HG02981 (cell line): ENCODE measurements around the gene HHAT.

ENCODE experiments used
- ATAC-seq: cut with Tn5 transposase; IDR thresholded peaks from one replicate; pipeline ENCODE4 v1.9.1; 2021; ENCODE audit warnings: mild to moderate bottlenecking, moderate library complexity; ENCODE audit not compliant: unreplicated experiment

The HHAT gene

GRCh38 chr1:210586771-210587170 lies 258.1 kb downstream of the HHAT start:
- no peak for ATAC-seq

GRCh38 chr1:210587566-210587965 lies 258.9 kb downstream of the HHAT start:
- ATAC-seq, result no peak

DNA sequence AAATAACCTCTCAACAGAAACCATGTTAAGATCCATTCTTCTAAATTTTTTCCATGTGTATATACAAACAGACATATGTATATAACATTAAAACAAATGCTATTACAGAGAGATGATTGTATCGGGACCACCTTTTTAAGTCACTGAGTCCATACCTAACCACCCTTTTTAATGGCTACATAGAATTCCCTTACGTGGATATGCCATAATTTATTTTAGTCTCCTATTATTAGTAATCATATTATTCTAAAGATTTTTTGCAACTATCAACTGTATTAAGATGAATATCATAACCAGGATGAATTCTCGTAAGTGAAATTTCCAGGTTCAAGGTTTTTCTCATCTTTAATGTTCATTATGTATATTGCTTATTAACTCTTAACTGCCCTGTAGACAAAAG lies 259.7 kb downstream of the HHAT start:
- no peak for ATAC-seq

DNA sequence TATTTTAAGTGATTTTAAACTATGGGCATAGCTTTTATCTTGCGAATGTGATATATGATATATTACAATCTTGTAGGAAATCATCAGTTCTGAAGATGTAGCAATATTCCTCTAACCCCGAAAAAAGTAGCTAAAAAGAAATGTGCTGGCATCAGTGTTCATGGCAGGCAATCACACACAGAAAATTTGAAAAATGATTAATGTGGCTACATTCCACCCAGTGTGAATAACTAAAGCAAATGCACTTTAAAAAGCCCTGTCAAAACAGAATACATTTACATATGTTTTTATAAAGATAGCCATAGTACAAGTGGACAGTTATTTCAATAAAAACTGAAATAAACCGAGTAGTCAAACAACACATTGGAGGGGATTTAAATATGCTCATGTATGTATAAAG lies 260.2 kb downstream of the HHAT start:
- ATAC-seq, result no peak

GRCh38 chr1:210591214-210591613 lies 262.5 kb downstream of the HHAT start:
- ATAC-seq, result no peak

DNA sequence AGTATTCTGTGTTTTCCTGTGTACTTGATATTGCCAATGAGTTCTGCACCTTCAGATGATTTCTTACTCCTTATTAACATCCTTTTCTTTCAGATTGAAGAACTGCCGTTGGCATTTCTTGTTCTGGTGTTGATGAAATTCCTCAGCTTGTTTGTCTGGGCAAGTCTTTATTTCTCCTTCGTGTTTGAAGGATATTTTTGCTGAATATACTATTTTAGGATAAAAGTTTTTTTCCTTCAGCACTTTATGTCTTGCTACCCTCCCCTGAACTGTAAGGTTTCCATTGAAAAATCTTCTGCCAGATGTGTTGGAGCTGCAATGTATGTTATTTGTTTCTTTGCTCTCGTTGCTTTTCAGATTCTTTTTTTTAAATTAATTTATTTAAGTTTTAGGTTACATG lies 265.9 kb downstream of the HHAT start:
- ATAC-seq, result no peak

DNA sequence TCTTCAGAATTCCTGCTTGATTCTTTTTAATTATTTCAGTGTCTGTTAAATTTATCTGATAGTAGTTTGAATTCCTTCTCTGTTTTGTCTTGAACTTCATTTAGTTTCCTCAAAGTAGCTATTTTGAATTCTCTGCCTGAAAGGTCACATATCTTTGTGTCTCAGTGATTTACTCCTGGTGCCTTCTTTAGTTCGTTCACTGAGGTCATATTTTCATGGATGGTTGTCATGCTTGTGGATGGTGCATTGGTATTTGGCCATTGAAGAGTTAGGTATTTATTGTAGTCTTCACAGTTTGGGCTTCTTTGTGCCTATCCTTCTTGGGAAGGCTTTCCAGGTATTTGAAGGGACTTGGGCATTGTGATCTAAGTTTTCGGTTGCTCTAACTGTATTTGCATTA lies 267.9 kb downstream of the HHAT start:
- ATAC-seq, result no peak

GRCh38 chr1:210597555-210598134 lies 268.9 kb downstream of the HHAT start:
- ATAC-seq, result peak; percentile 70

DNA sequence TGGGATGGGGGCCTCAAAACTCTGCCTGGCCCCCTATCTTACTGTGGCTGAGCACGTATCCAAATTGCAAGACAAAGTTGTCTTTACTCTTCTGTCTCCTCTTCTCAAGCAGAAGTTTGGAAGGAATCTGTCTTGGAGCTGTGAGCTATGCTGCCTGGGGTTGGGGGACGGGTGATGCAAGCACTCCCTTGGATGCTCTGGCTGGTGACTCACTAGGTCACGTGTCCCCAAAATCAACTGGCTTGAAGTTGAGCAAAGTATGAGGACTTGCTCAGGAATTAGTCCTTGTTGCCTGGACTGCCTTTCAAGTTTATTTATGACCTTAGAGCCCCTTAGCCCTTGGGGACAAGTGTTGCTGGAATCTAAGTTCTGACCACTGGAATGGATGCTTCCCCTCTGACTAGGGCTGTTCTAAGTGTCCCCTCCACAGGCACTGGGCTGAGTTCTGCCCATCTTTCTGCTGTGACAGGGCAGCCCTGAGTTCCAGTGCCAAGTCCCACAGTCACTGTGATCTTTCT lies 269.5 kb downstream of the HHAT start:
- ATAC-seq, result peak; percentile 7

DNA sequence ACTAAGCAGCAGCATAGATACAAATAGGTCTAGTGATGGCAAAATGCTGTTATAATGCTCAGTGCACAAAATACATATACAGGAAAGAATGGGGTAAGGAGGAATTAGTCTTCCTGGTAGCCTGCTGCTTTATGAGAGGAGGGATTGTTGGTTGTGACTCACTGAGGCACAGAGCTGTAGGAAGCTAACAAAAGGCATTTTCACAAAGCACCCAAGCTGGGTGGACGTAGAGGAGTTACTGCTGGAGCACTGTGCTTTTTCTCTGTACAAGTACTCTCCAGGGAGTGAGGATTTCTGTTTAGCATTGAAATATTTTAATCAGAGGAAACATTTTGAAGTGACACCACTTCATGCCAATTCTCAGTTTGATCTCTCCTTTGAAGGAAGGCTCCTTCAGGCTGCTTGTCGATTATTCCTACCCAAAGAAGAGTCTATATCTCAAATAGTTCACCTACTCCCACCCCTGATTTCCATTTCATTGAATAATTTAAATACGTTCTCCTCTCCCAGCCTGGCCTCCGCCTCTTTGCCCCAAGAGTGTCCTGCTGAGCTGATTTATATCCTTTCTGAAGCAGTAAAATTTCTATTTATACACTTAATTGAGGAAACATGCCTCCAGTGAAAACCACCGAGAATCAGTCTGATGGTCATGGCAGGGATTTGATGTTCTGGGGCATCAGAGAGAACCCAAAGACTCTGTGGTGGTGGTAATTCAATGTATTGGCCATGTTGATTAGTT lies 271.9 kb downstream of the HHAT start:
- no peak for ATAC-seq

DNA sequence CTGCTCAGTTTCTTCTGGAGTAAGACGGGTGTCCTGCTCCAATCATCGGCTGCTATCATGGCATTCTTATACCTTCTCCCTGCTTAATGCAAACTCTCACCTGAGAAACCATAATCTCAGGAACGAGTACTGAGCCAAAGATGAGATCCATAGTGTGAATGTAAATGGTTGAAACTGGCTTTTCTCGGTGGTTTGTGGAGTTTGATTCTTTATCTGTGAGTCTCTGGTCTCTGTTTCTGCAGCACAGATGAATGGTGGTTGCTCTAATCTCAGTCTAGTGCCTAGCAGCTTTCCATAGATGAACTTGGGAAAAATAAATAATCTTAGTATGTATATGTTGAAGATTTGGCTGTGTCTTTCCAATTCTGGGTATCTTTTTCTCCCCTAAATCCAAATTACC lies 274.4 kb downstream of the HHAT start:
- ATAC-seq, result no peak

GRCh38 chr1:210605099-210605498 lies 276.4 kb downstream of the HHAT start:
- ATAC-seq, result no peak

GRCh38 chr1:210607361-210607760 lies 278.7 kb downstream of the HHAT start:
- no peak for ATAC-seq

- ATAC-seq, result no peak
Measured at GRCh38 chr1:210608767-210609166, 280.1 kb downstream of the HHAT start.

DNA sequence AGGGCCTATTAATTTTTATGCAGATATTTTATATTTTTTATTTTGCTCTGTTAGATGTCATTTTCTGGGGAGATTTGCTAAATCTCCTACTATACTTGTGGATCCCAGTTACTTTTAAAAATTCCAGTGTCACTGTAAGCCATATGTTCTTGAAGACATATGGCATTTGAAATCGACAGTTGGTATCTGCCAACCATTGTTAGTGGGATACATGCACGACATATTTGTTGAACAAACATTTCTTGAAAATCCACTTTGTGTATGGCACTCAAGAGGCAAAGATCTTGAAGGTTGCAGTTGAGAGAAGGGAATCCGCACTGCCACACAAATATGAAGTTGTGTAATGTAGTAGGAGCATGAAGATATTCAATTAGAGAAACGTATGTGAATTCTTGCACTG lies 287.7 kb downstream of the HHAT start:
- ATAC-seq, result no peak

DNA sequence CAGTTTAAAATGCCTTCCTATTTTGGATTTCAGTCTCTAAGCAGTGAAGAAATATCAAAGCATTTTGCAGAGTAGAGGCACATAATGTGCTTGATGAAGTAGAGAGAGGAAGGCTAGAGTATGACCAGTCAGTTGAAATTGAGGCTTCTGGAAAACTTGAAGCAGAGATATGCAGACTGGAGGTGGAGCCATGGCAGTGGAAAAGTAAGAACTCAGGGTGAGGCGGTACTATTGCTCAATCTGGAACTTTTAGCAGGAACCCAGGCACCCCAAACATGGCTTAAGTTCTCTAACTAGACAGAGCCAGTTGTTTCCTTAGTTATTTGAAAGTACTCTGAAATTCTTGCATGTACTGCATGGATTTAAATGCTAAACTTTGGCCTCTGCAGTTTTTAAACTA lies 288.6 kb downstream of the HHAT start:
- ATAC-seq, result no peak

DNA sequence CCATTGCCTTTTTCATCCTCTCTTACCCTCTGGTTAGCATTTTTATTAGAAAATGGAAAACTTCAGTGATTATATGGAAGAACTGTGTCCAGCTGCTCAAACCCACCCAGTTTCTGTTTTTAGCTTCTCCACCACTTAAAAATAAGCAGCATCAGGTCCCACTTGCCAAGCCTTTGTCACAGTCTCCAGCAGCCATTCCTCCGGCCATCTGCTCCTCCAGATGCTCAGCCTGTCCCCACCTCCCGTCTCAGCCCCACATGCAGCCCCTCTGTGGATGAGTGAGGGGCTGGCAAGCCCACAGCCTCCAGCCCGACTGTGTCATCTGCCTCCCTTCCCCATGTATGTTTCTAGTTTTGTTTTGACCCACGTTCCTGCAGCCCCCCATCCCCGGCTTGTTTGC lies 289.7 kb downstream of the HHAT start:
- no peak for ATAC-seq

GRCh38 chr1:210620867-210621488 lies 292.3 kb downstream of the HHAT start:
- ATAC-seq, result no peak

DNA sequence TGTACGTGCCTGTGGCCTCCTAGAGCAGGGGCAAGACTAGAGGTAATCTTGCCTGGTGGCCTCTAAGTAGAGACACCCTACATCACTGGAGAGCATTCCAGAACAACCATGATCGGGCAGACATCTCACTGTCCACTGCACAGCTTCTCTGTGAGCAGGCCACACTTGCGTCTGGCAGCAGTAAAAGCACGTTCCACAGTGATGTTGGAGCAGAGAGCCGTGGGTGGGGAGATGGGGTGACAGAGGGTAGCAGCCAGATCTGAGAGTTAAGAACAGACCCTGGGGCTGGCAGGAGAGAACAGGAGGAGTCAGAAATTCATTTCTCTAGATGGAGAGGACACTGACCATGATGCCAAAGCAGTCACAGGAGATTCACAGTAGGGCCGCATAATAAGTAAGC lies 293.0 kb downstream of the HHAT start:
- ATAC-seq, result no peak

DNA sequence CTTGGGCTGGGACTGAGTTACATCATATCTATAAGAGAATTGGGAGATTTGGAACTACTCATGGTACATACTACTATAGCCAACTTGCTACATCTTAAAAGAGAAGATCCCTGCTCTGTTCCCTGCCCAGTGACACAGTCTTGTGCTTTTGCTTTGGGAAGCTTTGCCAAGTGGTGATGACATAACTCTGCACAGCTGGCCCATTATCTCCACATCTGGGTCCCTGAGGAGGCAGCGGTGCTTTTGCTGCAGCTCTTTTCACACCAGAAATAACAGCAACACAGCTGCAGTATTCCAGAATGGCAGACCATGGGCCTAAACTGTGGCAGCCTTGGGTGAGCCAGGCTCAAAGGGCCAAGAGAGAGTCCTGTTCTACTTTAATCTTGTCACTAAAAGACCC lies 296.0 kb downstream of the HHAT start:
- ATAC-seq, result no peak

DNA sequence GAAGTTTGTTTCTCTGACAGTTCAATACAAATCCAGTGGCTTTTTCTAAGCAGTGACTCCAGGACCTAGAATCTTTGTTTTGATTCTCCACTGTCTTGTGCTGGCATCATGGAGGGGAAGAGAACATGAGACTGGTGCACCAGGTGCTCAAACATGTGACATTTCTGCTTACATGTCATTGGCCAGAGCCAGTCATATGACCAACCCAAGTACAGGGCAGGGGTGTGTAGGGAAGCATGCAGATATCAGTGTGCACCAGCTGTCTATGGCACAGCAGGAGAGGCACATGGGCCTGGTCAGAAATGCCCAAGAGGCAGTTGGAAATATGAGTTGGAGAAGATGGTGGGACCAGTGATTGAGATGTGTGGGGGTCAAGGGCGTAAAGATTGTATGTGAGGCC lies 297.0 kb downstream of the HHAT start:
- ATAC-seq, result no peak

- no peak for ATAC-seq
Measured at GRCh38 chr1:210626341-210626740, 297.6 kb downstream of the HHAT start.
